Gastrocnemius medialis (tissue), 4 donors: ENCODE measurements around the gene UPF2. TPM values are rescaled to one million over a fixed set of nuclear protein-coding genes. Genes with fewer than 3 reads are reported as not detected.
A peak's percentile ranks its signal among the peaks of the same experiment; 100 is the strongest.

ENCODE experiments used
- ATAC-seq, 2 donors: fragments of 150-250 bp; one replicate each; pipeline ENCODE4 v1.9.1; 2016
- DNase-seq, 2 donors: peaks; one replicate each; pipeline ENCODE4 v3.0.0-alpha.2; 2019
- H3K27ac ChIP-seq, 4 donors: fragments of 200-600 bp; sonication (generic); 1 replicate in 1 of 4; 2 replicates in 3 of 4; pipeline ENCODE4 v1.5.1; 2016 to 2018; ENCODE audit warnings: mild to moderate bottlenecking in 2 of 4, moderate library complexity in 1 of 4
- H3K27me3 ChIP-seq, 3 donors: fragments of 200-600 bp; sonication (generic) in 2 of 3; 1 replicate in 1 of 3; 2 replicates in 2 of 3; pipeline versions ENCODE4 v1.5.1 to v1.6.0; 2016 to 2019; ENCODE audit warnings: mild to moderate bottlenecking in 1 of 3, moderate library complexity in 1 of 3
- H3K36me3 ChIP-seq, 2 donors: fragments of 200-600 bp; sonication (generic) in 1 of 2; one replicate each; pipeline ENCODE4 v1.5.1; 2017 to 2018
- H3K4me1 ChIP-seq, 2 donors: fragments of 200-600 bp; sonication (generic) in 1 of 2; one replicate each; pipeline ENCODE4 v1.5.1; 2016 to 2017; ENCODE audit warnings: mild to moderate bottlenecking in 2 of 2
- H3K4me3 ChIP-seq, 4 donors: fragments of 200-600 bp; sonication (generic) in 3 of 4; 1 replicate in 1 of 4; 2 replicates in 3 of 4; pipeline ENCODE4 v1.5.1; 2016 to 2019; ENCODE audit warnings: mild to moderate bottlenecking in 2 of 4
- H3K9me3 ChIP-seq, 3 donors: fragments of 200-600 bp; sonication (generic) in 2 of 3; 1 replicate in 1 of 3; 2 replicates in 2 of 3; pipeline ENCODE4 v1.5.1; 2016 to 2019
- POLR2A ChIP-seq, 2 donors: fragments of 450-650 bp; IDR thresholded peaks; one replicate each; pipeline ENCODE4 v1.6.1; 2017; ENCODE audit warnings: antibody characterized with exemption in 2 of 2, mild to moderate bottlenecking in 2 of 2, moderate library complexity in 2 of 2
- in situ Hi-C, 4 donors: fragments of 200-750 bp; cut with MboI; loops; one replicate each; pipeline versions ENCODE4 v1.15.0 to v1.8.0; 2017; ENCODE audit warnings: low sequenced_read_pairs in 4 of 4
- intact Hi-C: fragments of 100-400 bp; cut with DNase I; formaldehyde crosslinking; loops from one replicate; pipeline ENCODE4 v1.15.1; 2023; ENCODE audit warnings: low total_unique reads
- total RNA-seq, 4 donors: library from RNA; depleted of rRNA; stranded (reverse); fragments of >200 nt; gene quantifications; one replicate each; pipeline versions ENCODE4 v1.1.0 to v1.2.3, GENCODE V29; 2016
- TF ChIP-seq, protein P1 (sequence below), 5 experiments: fragments of 450-650 bp in 3 of 5; fragments of 200-600 bp in 2 of 5; sonication (generic) in 2 of 5; IDR thresholded peaks in 4 of 5; conservative IDR thresholded peaks in 1 of 5; 1 replicate in 4 of 5; 2 replicates in 1 of 5; pipeline ENCODE4 v1.5.1; 2016 to 2019; ENCODE audit warnings: antibody characterized with exemption in 5 of 5, mild to moderate bottlenecking in 3 of 5, moderate library complexity in 3 of 5

Gene UPF2
- total RNA-seq, 4 donors from 2014 or later = 22.9 to 30.7 (median 26.4) TPM

DNA sequence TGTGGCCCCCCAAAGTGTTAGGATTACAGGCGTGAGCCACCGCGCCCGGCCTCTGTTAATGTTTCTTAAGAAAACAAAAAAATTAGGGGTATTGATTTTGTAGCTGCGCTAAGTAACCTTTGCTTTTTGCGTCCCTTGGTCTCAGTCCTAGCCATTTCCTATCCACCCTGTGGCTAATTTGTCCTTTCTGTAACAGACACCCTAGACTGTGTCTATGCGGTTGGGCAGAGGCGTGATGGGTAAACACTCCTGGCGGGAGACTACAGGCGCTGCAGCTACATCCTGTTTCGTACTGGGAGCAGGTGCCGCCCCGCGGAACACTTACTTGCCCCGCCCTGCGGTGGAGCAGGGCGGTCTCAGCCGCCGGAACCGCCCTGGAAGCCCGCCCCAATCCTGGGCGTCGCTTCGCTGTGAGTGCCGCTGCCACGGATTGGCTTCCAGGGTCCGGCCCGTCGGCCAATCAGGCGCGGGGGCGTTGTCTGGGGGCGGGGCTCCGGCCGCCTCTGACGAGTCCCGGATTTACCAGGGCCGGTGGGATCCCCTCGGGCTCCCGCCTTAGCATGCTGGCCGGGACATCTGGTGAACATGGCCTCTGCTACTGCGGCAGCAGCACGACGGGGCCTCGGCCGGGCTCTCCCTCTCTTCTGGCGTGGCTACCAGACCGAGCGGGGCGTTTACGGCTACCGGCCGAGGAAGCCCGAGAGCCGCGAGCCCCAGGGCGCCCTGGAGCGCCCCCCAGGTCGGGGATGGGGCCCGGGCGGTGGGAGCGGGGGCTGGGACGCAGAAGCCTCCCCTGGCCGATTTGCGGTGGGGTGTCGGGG lies 26.1 kb upstream of the UPF2 start, which contains the start of gene DHTKD1:
Gene DHTKD1, plus strand, starts transcription at position 506 of the 821 bp plus-strand sequence. Its CDS starts 80 bp downstream, at position 586.
- H3K9me3 ChIP-seq = no peaks in the 10 kb centered on the region
- H3K4me1 ChIP-seq = peaks cover 3 to 8% of the 10 kb centered on the region in 2 donors
- peak within 1 kb of the TSS; percentile 89 to 95 (median 92) for H3K27ac ChIP-seq
- no peaks in the 10 kb centered on the region for H3K36me3 ChIP-seq
- TF ChIP-seq POLR2A (IDR thresholded peaks at IDR 0.05) = peak; percentile 61 to 71
- TF ChIP-seq, protein P1, sequence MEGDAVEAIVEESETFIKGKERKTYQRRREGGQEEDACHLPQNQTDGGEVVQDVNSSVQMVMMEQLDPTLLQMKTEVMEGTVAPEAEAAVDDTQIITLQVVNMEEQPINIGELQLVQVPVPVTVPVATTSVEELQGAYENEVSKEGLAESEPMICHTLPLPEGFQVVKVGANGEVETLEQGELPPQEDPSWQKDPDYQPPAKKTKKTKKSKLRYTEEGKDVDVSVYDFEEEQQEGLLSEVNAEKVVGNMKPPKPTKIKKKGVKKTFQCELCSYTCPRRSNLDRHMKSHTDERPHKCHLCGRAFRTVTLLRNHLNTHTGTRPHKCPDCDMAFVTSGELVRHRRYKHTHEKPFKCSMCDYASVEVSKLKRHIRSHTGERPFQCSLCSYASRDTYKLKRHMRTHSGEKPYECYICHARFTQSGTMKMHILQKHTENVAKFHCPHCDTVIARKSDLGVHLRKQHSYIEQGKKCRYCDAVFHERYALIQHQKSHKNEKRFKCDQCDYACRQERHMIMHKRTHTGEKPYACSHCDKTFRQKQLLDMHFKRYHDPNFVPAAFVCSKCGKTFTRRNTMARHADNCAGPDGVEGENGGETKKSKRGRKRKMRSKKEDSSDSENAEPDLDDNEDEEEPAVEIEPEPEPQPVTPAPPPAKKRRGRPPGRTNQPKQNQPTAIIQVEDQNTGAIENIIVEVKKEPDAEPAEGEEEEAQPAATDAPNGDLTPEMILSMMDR (IDR thresholded peaks at IDR 0.05 in 4 of 5, conservative IDR thresholded peaks at IDR 0.05 in 1 of 5) = peak; percentile 54 to 72 (median 62)
- ATAC-seq = peak; percentile 96 to 97
- intact Hi-C loops (loop anchor here (1.0 to 10.0 kb wide), 5 partner anchors 15 to 324 kb away; partner anchors contain the start of genes ECHDC3 and SEC61A2), in situ Hi-C loops (no loop called here)
- H3K27me3 ChIP-seq = no peaks in the 10 kb centered on the region
- peak; percentile 96 to 98 for DNase-seq
- H3K4me3 ChIP-seq = peak within 1 kb of the TSS; percentile 90 to 100 (median 98)

GRCh38 chr10:12067336-12067735 lies 24.7 kb upstream of the UPF2 start:
- intact Hi-C loops (loop anchor here (5.0 to 10.0 kb wide), 2 partner anchors 80 to 323 kb away; partner anchors contain the start of gene ECHDC3), in situ Hi-C loops (no loop called here)
- Histone ChIP-seq H3K4me3 (no peak overlapping the region), H3K27ac (no peak overlapping the region), H3K27me3 (no peaks in the 10 kb centered on the region), H3K36me3 (no peaks in the 10 kb centered on the region), H3K9me3 (no peaks in the 10 kb centered on the region), H3K4me1 (peaks cover 3 to 8% of the 10 kb centered on the region in 2 donors)
- DNase-seq (no peak), ATAC-seq (no peak)
- TF ChIP-seq, protein P1 (IDR thresholded peaks at IDR 0.05 in 4 of 5, conservative IDR thresholded peaks at IDR 0.05 in 1 of 5) = no peak
- TF ChIP-seq POLR2A (IDR thresholded peaks at IDR 0.05) = no peak

DNA sequence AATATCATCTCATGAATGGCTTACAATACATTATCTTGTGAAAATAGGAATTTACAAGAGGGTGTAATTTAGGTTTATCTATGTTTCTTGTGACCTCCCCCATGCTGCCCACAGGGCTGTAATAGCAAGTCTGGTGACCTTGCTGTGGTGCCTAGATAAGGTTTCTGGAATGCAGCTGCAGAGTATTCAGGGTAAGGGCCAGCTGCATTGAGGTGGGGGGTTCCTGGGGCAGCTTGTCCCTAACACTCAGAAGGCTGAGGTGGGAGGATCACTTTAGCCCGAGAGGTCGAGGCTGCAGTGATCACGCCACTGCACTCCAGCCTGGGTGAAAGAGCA lies 20.8 kb upstream of the UPF2 start:
- no peak for ATAC-seq
- no peaks in the 10 kb centered on the region for H3K9me3 ChIP-seq
- TF ChIP-seq POLR2A (IDR thresholded peaks at IDR 0.05) = no peak
- TF ChIP-seq, protein P1 (IDR thresholded peaks at IDR 0.05 in 4 of 5, conservative IDR thresholded peaks at IDR 0.05 in 1 of 5) = no peak

GRCh38 chr10:12062754-12063482 lies 20.3 kb upstream of the UPF2 start:
- H3K27me3 ChIP-seq = no peaks in the 10 kb centered on the region
- no peaks in the 10 kb centered on the region for H3K4me1 ChIP-seq
- no peak overlapping the region for H3K27ac ChIP-seq
- intact Hi-C loops (loop anchor here (10.0 kb wide), 1 partner anchor 318 kb away; the partner anchor contains the start of gene ECHDC3), in situ Hi-C loops (no loop called here)
- no peak overlapping the region for H3K4me3 ChIP-seq
- DNase-seq = no peak
- no peak for ATAC-seq
- no peak for TF ChIP-seq POLR2A (IDR thresholded peaks at IDR 0.05)
- TF ChIP-seq, protein P1 (IDR thresholded peaks at IDR 0.05 in 4 of 5, conservative IDR thresholded peaks at IDR 0.05 in 1 of 5) = no peak
- no peaks in the 10 kb centered on the region for H3K36me3 ChIP-seq
- H3K9me3 ChIP-seq = no peaks in the 10 kb centered on the region

More for the DNA sequence above, 20.8 kb upstream of the UPF2 start:
- Histone ChIP-seq H3K27ac (no peak overlapping the region), H3K4me3 (no peak overlapping the region), H3K27me3 (no peaks in the 10 kb centered on the region), H3K36me3 (no peaks in the 10 kb centered on the region), H3K4me1 (no peaks in the 10 kb centered on the region)
- in situ Hi-C loops = no loop called here
- intact Hi-C loops = loop anchor here (10.0 kb wide), 1 partner anchor 319 kb away; the partner anchor contains the start of gene ECHDC3
- DNase-seq = no peak
